Fibroblast of mammary gland (primary cell): ENCODE data around the gene TMIGD1.

Experiments used
- DNase-seq: peaks from one replicate; pipeline ENCODE4 v3.0.0-alpha.2; 2010; ENCODE audit warnings: low read depth
- H3K4me3 ChIP-seq: 2 replicates; pipeline ENCODE4 v1.5.1; 2011; ENCODE audit warnings: low read depth, mild to moderate bottlenecking, low read length, moderate library complexity; ENCODE audit not compliant: control insufficient read depth
- CTCF ChIP-seq: conservative IDR thresholded peaks from 2 replicates; pipeline ENCODE4 v1.5.1; 2011; ENCODE audit warnings: low read depth, low read length, inconsistent platforms; ENCODE audit not compliant: control insufficient read depth, insufficient read depth

TMIGD1 gene

GRCh38 chr17:30308406-30308805 lies 25.5 kb downstream of the TMIGD1 start:
- TF ChIP-seq CTCF: no peak
- no peak overlapping the region for H3K4me3 ChIP-seq
- DNase-seq: no peak

- no peak overlapping the region for H3K4me3 ChIP-seq
- DNase-seq: no peak
- no peak for TF ChIP-seq CTCF
Measured at GRCh38 chr17:30304778-30305177, 29.1 kb downstream of the TMIGD1 start.

- no peak overlapping the region for H3K4me3 ChIP-seq
- no peak for DNase-seq
- TF ChIP-seq CTCF: no peak
Measured at GRCh38 chr17:30302241-30302640, 31.6 kb downstream of the TMIGD1 start.

- no peak for TF ChIP-seq CTCF
- no peak for DNase-seq
- H3K4me3 ChIP-seq: no peak overlapping the region
Measured at GRCh38 chr17:30300818-30301217, 33.0 kb downstream of the TMIGD1 start.

GRCh38 chr17:30299000-30299399 lies 34.9 kb downstream of the TMIGD1 start:
- peak; percentile 29 for DNase-seq
- peak; percentile 37 for TF ChIP-seq CTCF
- H3K4me3 ChIP-seq: no peak overlapping the region

- H3K4me3 ChIP-seq: no peak overlapping the region
- no peak for TF ChIP-seq CTCF
- no peak for DNase-seq
Measured at GRCh38 chr17:30297715-30298114, 36.1 kb downstream of the TMIGD1 start.

GRCh38 chr17:30296499-30297080 lies 37.3 kb downstream of the TMIGD1 start:
- H3K4me3 ChIP-seq: no peak overlapping the region
- no peak for TF ChIP-seq CTCF
- DNase-seq: no peak
